Measurements from ENCODE around the gene MACROD2. TPM values are rescaled to one million over a fixed set of nuclear protein-coding genes. Genes with fewer than 3 reads are reported as not detected.

Gene MACROD2
- total RNA-seq, 1 donor from 2014 or later: 3.1 TPM

DNA sequence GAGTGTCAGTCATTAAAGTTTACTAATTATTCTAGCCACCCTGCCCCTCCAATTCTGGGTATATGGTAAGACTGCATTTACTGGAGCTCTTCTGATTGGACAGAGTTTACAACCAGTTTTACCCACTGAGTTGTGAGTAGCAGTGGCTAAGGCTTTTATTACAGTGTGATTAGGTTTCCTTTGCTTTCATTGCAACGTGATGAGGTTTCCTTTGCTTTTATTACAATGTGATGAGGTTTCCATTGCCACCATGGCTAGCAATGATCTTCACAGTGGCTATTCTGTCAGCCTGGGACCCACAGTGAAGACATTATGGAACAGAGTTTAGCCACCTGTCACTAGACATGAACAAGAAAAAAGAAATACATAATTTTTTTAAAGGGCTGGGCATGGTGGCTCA, 1052.3 kb downstream of the MACROD2 start:
- H3K4me3 ChIP-seq (ENCODE audit: low read length in 3 of 3): no peak overlapping the region
- H3K27me3 ChIP-seq (ENCODE audit: control insufficient read depth in 3 of 3, insufficient read depth in 3 of 3, low read length in 3 of 3): no peaks in the 10 kb centered on the region
- H3K4me1 ChIP-seq (ENCODE audit: control insufficient read depth in 3 of 3, insufficient read depth in 3 of 3, low read length in 3 of 3): no peaks in the 10 kb centered on the region
- H3K27ac ChIP-seq (ENCODE audit: low read depth, low read length): no peak overlapping the region
- no peak overlapping the region for H3K9ac ChIP-seq (ENCODE audit: low read depth in 1 of 3, low read length in 3 of 3)
- no peaks in the 10 kb centered on the region for H3K9me3 ChIP-seq (ENCODE audit: control insufficient read depth in 3 of 3, low read length in 3 of 3)
- no peaks in the 10 kb centered on the region for H3K36me3 ChIP-seq (ENCODE audit: control insufficient read depth in 3 of 3, insufficient read depth in 3 of 3, low read length in 3 of 3)

DNA sequence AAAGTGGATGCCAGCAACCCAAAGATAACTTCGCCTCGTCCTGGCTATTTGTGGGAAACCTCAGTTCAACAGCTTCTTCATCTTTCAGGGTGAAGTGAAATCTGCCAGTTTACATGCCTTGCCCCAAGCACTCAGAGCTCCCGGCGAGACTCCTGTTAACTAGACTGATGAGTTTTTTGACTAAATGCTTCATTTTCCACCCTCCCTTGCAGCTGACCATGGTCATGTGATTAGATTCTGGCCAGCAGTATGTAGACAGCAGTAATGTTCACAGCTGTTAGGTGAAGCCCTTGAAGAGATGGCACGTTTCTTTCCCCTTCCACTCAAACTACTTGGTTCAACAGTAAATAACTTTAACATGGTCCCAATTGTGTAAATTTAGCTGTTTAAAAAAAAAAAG, 1060.9 kb downstream of the MACROD2 start:
- Histone ChIP-seq H3K4me3 (ENCODE audit: low read length in 3 of 3) (no peak overlapping the region), H3K9ac (ENCODE audit: low read depth in 1 of 3, low read length in 3 of 3) (no peak overlapping the region), H3K9me3 (ENCODE audit: control insufficient read depth in 3 of 3, low read length in 3 of 3) (no peaks in the 10 kb centered on the region), H3K36me3 (ENCODE audit: control insufficient read depth in 3 of 3, insufficient read depth in 3 of 3, low read length in 3 of 3) (no peaks in the 10 kb centered on the region), H3K4me1 (ENCODE audit: control insufficient read depth in 3 of 3, insufficient read depth in 3 of 3, low read length in 3 of 3) (no peaks in the 10 kb centered on the region), H3K27me3 (ENCODE audit: control insufficient read depth in 3 of 3, insufficient read depth in 3 of 3, low read length in 3 of 3) (no peaks in the 10 kb centered on the region), H3K27ac (ENCODE audit: low read depth, low read length) (no peak overlapping the region)

DNA sequence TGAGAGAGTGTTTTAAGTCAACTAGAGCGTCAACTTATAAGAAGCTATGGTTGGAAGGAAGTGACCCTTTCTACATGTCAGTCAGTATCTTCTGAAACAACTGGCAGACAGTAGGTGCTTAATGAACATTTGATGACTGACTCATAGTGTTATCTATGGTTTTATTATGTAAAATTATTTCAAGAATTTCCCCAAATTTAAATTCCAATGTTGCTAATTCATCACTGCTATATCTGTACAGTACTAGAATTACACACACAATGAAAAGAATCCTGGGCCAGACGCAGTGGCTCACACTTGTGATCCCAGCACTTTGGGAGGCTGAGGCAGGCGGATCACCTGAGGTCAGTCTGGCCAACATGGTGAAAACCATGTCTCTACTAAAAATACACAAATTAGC, 1063.5 kb downstream of the MACROD2 start:
- H3K27ac ChIP-seq (ENCODE audit: low read depth, low read length): no peak overlapping the region
- H3K4me1 ChIP-seq (ENCODE audit: control insufficient read depth in 3 of 3, insufficient read depth in 3 of 3, low read length in 3 of 3): no peaks in the 10 kb centered on the region
- H3K36me3 ChIP-seq (ENCODE audit: control insufficient read depth in 3 of 3, insufficient read depth in 3 of 3, low read length in 3 of 3): no peaks in the 10 kb centered on the region
- no peak overlapping the region for H3K9ac ChIP-seq (ENCODE audit: low read depth in 1 of 3, low read length in 3 of 3)
- H3K9me3 ChIP-seq (ENCODE audit: control insufficient read depth in 3 of 3, low read length in 3 of 3): no peaks in the 10 kb centered on the region
- H3K4me3 ChIP-seq (ENCODE audit: low read length in 3 of 3): no peak overlapping the region
- H3K27me3 ChIP-seq (ENCODE audit: control insufficient read depth in 3 of 3, insufficient read depth in 3 of 3, low read length in 3 of 3): no peaks in the 10 kb centered on the region

DNA sequence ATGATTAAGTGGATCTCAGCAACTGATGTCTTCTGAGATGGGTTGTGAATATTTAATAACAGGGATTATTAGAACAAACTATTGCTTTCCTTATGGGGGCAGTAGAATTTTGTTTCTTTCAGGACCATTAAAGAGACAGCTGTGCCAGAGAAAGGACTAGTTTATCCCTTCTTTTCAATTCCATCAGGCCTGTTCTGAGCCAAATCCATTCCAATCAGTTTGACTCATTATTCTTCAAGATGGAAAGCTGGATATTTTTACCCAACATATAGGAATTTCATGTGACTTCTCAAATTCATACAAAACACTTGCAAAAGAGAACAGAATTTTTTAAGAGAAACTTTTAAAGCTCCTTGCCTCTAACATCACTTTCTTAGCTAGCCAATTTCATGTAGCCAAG, 1064.1 kb downstream of the MACROD2 start:
- H3K4me3 ChIP-seq (ENCODE audit: low read length in 3 of 3): no peak overlapping the region
- no peak overlapping the region for H3K9ac ChIP-seq (ENCODE audit: low read depth in 1 of 3, low read length in 3 of 3)
- H3K36me3 ChIP-seq (ENCODE audit: control insufficient read depth in 3 of 3, insufficient read depth in 3 of 3, low read length in 3 of 3): no peaks in the 10 kb centered on the region
- no peaks in the 10 kb centered on the region for H3K4me1 ChIP-seq (ENCODE audit: control insufficient read depth in 3 of 3, insufficient read depth in 3 of 3, low read length in 3 of 3)
- H3K27me3 ChIP-seq (ENCODE audit: control insufficient read depth in 3 of 3, insufficient read depth in 3 of 3, low read length in 3 of 3): no peaks in the 10 kb centered on the region
- H3K9me3 ChIP-seq (ENCODE audit: control insufficient read depth in 3 of 3, low read length in 3 of 3): no peaks in the 10 kb centered on the region
- H3K27ac ChIP-seq (ENCODE audit: low read depth, low read length): no peak overlapping the region

DNA sequence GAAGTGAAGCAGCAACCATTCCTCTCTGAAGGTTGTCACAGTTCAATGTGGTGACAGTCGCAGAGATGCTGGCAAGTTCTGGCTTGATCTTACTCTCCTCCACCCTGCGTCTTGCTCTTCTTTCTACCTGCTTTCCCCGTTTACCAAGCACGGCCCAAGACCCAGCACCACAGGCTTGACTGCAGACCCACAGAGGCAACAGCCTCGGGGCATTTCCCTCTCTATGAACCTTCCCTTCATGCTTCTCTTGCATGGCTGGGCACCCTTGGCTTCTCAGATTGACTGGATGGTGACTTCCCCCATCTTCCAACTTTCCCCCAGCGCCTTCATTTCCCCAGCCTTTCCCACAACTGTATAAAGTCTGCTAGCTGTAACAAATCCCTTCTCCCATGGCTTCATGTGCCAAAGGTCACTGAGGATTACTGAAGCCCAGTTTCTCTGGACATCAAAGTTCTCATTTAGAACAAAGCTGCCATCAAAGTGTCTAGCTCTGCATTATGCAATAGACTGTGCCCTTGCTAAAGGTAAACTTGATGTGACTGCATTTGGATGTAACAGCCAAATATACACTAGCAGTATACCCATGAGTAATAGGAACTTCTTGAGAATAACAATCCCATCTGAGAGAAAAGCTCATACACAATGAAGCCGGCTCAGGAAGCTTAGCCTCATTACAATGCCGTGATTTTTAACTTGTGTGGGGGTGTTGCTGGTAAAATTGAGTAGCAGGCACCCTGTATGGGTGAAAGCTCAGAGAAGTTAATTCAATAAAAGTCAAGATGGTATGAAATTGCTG, 1065.1 kb downstream of the MACROD2 start:
- Histone ChIP-seq H3K4me1 (ENCODE audit: control insufficient read depth in 3 of 3, insufficient read depth in 3 of 3, low read length in 3 of 3) (no peaks in the 10 kb centered on the region), H3K9me3 (ENCODE audit: control insufficient read depth in 3 of 3, low read length in 3 of 3) (no peaks in the 10 kb centered on the region), H3K9ac (ENCODE audit: low read depth in 1 of 3, low read length in 3 of 3) (no peak overlapping the region), H3K27ac (ENCODE audit: low read depth, low read length) (no peak overlapping the region), H3K27me3 (ENCODE audit: control insufficient read depth in 3 of 3, insufficient read depth in 3 of 3, low read length in 3 of 3) (no peaks in the 10 kb centered on the region), H3K4me3 (ENCODE audit: low read length in 3 of 3) (no peak overlapping the region), H3K36me3 (ENCODE audit: control insufficient read depth in 3 of 3, insufficient read depth in 3 of 3, low read length in 3 of 3) (no peaks in the 10 kb centered on the region)

DNA sequence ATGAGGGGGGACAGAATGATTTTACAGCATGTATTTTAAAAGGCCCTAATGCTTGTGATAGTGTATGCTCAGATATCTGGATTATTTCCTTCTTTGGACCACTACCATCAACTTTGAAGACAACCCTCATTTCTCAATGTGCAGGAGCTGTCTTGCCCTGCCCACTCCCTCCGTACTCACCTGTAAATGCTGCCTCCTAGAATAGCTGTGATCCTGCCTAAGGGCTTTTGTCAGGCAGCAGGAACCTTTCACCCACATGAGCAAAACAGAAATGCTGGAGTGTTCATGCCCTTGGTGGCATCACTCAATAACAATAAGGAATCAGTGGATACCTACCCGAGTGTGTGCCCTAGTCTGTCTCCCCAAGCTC, 1065.7 kb downstream of the MACROD2 start:
- no peaks in the 10 kb centered on the region for H3K36me3 ChIP-seq (ENCODE audit: control insufficient read depth in 3 of 3, insufficient read depth in 3 of 3, low read length in 3 of 3)
- no peak overlapping the region for H3K9ac ChIP-seq (ENCODE audit: low read depth in 1 of 3, low read length in 3 of 3)
- H3K27me3 ChIP-seq (ENCODE audit: control insufficient read depth in 3 of 3, insufficient read depth in 3 of 3, low read length in 3 of 3): no peaks in the 10 kb centered on the region
- H3K4me3 ChIP-seq (ENCODE audit: low read length in 3 of 3): no peak overlapping the region
- no peak overlapping the region for H3K27ac ChIP-seq (ENCODE audit: low read depth, low read length)
- no peaks in the 10 kb centered on the region for H3K9me3 ChIP-seq (ENCODE audit: control insufficient read depth in 3 of 3, low read length in 3 of 3)
- H3K4me1 ChIP-seq (ENCODE audit: control insufficient read depth in 3 of 3, insufficient read depth in 3 of 3, low read length in 3 of 3): no peaks in the 10 kb centered on the region

DNA sequence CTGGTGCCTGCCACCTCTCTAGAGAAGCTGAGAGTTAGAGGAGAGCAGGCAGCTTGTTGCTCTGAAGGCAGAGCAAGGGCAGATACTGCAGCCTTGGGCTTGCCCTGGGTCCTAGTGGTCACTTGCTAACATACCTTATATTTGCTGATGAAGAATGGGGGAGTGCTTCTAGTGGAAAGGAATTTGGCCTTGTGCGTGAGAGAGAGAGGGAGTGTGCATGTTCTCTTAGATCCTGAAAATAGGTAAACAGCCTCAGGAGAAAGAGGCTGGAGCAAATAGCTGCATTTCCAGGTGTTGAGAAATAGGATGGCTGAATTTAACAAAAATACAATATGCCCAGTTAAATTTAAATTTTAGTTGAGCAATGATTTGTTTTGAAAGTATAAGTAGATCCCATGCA, 1066.6 kb downstream of the MACROD2 start:
- Histone ChIP-seq H3K4me1 (ENCODE audit: control insufficient read depth in 3 of 3, insufficient read depth in 3 of 3, low read length in 3 of 3) (no peaks in the 10 kb centered on the region), H3K27me3 (ENCODE audit: control insufficient read depth in 3 of 3, insufficient read depth in 3 of 3, low read length in 3 of 3) (no peaks in the 10 kb centered on the region), H3K4me3 (ENCODE audit: low read length in 3 of 3) (no peak overlapping the region), H3K9me3 (ENCODE audit: control insufficient read depth in 3 of 3, low read length in 3 of 3) (no peaks in the 10 kb centered on the region), H3K36me3 (ENCODE audit: control insufficient read depth in 3 of 3, insufficient read depth in 3 of 3, low read length in 3 of 3) (no peaks in the 10 kb centered on the region), H3K9ac (ENCODE audit: low read depth in 1 of 3, low read length in 3 of 3) (no peak overlapping the region), H3K27ac (ENCODE audit: low read depth, low read length) (no peak overlapping the region)

DNA sequence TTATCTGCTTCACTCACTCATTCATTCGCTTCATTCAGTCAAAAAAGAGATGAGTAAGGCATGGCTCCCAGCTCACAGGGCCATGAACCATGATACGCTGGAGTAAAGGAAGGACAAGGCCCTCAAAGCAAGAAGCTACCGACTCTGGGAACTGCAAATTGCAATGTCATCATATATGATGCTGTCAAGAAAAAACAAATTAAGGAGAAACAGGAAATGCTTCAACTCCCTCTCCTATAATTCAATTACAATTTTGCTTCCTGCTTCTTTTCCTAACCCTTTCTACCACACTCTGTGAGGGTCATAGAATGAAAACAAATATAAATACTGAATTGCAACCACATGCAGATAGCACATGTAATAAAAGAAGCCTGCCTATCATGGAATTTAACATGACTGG, 1067.8 kb downstream of the MACROD2 start:
- Histone ChIP-seq H3K27ac (ENCODE audit: low read depth, low read length) (no peak overlapping the region), H3K36me3 (ENCODE audit: control insufficient read depth in 3 of 3, insufficient read depth in 3 of 3, low read length in 3 of 3) (no peaks in the 10 kb centered on the region)

DNA sequence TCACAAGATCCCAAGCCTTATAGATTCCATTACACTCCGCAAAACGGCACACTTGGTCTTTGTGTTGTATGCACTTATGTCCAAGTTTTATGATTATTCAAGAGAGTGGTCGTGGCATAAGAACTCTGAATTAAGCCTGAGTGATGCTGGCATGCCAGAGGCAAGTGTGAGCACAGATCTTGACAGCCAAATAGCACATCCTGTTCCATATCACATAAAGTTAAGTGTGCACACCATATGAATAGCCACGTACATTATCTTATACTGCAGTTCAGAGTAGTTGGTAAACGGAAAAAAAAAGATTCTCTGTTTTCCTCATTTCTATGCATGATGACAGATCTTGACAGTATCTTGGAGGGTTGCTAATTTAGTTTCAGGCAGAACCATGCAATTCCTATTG, 1069.4 kb downstream of the MACROD2 start:
- Histone ChIP-seq H3K27ac (ENCODE audit: low read depth, low read length) (no peak overlapping the region), H3K36me3 (ENCODE audit: control insufficient read depth in 3 of 3, insufficient read depth in 3 of 3, low read length in 3 of 3) (no peaks in the 10 kb centered on the region), H3K9ac (ENCODE audit: low read depth in 1 of 3, low read length in 3 of 3) (no peak overlapping the region), H3K4me3 (ENCODE audit: low read length in 3 of 3) (no peak overlapping the region), H3K27me3 (ENCODE audit: control insufficient read depth in 3 of 3, insufficient read depth in 3 of 3, low read length in 3 of 3) (no peaks in the 10 kb centered on the region), H3K9me3 (ENCODE audit: control insufficient read depth in 3 of 3, low read length in 3 of 3) (no peaks in the 10 kb centered on the region), H3K4me1 (ENCODE audit: control insufficient read depth in 3 of 3, insufficient read depth in 3 of 3, low read length in 3 of 3) (no peaks in the 10 kb centered on the region)

More for the DNA sequence above, 1067.8 kb downstream of the MACROD2 start:
- Histone ChIP-seq H3K4me3 (ENCODE audit: low read length in 3 of 3) (no peak overlapping the region), H3K27me3 (ENCODE audit: control insufficient read depth in 3 of 3, insufficient read depth in 3 of 3, low read length in 3 of 3) (no peaks in the 10 kb centered on the region), H3K9me3 (ENCODE audit: control insufficient read depth in 3 of 3, low read length in 3 of 3) (no peaks in the 10 kb centered on the region), H3K4me1 (ENCODE audit: control insufficient read depth in 3 of 3, insufficient read depth in 3 of 3, low read length in 3 of 3) (no peaks in the 10 kb centered on the region), H3K9ac (ENCODE audit: low read depth in 1 of 3, low read length in 3 of 3) (no peak overlapping the region)

DNA sequence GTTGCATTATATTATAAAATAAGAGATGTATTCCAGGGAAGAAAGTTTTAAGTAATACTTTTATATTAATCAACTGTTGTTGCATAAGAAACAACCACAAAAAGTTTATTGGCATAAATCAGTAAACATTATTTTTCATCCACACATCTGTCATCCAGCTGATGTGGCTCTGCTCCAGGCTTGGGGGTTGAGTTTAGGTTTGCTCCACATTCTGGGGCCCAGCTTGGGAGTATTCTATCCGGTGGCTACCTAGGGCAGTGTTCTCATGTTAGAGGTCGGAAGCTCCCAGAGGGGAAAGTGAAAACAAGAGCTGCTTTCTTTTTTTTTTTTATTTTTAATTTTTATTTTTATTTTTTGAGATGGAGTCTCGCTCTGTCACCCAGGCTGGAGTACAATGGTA, 1070.5 kb downstream of the MACROD2 start:
- H3K4me3 ChIP-seq (ENCODE audit: low read length in 3 of 3): no peak overlapping the region
- no peak overlapping the region for H3K9ac ChIP-seq (ENCODE audit: low read depth in 1 of 3, low read length in 3 of 3)
- H3K4me1 ChIP-seq (ENCODE audit: control insufficient read depth in 3 of 3, insufficient read depth in 3 of 3, low read length in 3 of 3): no peaks in the 10 kb centered on the region

More for the DNA sequence above, 1070.5 kb downstream of the MACROD2 start:
- no peaks in the 10 kb centered on the region for H3K27me3 ChIP-seq (ENCODE audit: control insufficient read depth in 3 of 3, insufficient read depth in 3 of 3, low read length in 3 of 3)
- no peaks in the 10 kb centered on the region for H3K9me3 ChIP-seq (ENCODE audit: control insufficient read depth in 3 of 3, low read length in 3 of 3)
- no peaks in the 10 kb centered on the region for H3K36me3 ChIP-seq (ENCODE audit: control insufficient read depth in 3 of 3, insufficient read depth in 3 of 3, low read length in 3 of 3)
- H3K27ac ChIP-seq (ENCODE audit: low read depth, low read length): no peak overlapping the region

Measured in skeletal muscle tissue (tissue), 4 donors.